ENCODE results near the gene ELAVL4. TPM values are rescaled to one million over a fixed set of nuclear protein-coding genes. Genes with fewer than 3 reads are reported as not detected.

The ELAVL4 gene
- not detected for total RNA-seq

DNA sequence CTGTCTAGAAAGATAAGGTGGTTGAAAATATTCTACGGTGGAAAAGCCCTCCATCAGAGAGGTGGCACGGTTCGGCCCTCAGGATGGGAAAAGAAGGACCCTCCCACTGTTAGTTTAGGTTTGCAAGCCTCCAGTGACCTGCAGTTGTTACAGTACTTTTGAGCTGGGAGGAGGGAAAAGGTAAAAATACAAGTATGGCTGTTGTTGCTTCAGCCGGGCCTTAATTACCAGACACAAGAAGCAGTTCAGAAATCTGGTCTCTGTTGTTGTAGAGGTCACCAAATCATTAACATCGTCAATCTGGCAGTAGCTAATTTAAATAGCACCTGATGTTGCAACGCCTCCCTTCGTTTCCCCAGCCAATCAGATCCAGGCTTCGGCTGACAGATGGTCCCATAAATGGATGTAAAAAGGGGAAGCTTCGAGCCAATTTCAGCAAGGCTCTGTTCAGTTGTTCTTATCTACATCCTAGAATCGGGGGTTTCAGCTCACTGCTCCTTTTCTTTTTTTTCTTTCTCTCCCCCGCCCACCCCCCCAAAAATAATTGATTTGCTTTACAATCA is at the start of gene ELAVL4:
Gene ELAVL4 (plus strand): TSS at position 424 of the 563 bp plus-strand sequence. CDS start 270 bp downstream, outside the sequence.
- DNase-seq = no peak
- H3K36me3 ChIP-seq = no peaks in the 10 kb centered on the region
- 43 to 46% methylated on average over 11 of the region's 11 CpGs for WGBS, 2 donors
- H3K9me3 ChIP-seq = no peaks in the 10 kb centered on the region
- intact Hi-C loops (cut with DNase I) = no loop called here
- TF ChIP-seq POLR2A (IDR thresholded peaks at IDR 0.05) = no peak
- TF ChIP-seq, protein P1, sequence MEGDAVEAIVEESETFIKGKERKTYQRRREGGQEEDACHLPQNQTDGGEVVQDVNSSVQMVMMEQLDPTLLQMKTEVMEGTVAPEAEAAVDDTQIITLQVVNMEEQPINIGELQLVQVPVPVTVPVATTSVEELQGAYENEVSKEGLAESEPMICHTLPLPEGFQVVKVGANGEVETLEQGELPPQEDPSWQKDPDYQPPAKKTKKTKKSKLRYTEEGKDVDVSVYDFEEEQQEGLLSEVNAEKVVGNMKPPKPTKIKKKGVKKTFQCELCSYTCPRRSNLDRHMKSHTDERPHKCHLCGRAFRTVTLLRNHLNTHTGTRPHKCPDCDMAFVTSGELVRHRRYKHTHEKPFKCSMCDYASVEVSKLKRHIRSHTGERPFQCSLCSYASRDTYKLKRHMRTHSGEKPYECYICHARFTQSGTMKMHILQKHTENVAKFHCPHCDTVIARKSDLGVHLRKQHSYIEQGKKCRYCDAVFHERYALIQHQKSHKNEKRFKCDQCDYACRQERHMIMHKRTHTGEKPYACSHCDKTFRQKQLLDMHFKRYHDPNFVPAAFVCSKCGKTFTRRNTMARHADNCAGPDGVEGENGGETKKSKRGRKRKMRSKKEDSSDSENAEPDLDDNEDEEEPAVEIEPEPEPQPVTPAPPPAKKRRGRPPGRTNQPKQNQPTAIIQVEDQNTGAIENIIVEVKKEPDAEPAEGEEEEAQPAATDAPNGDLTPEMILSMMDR (IDR thresholded peaks at IDR 0.05) = no peak
- no peak within 1 kb of the TSS for H3K27ac ChIP-seq
- H3K27me3 ChIP-seq = peaks cover 0 to 46% (median 3%) of the 10 kb centered on the region in 4 donors
- H3K4me1 ChIP-seq = peaks cover 0 to 5% (median 0%) of the 10 kb centered on the region in 3 donors
- no peak within 1 kb of the TSS for H3K4me3 ChIP-seq

DNA sequence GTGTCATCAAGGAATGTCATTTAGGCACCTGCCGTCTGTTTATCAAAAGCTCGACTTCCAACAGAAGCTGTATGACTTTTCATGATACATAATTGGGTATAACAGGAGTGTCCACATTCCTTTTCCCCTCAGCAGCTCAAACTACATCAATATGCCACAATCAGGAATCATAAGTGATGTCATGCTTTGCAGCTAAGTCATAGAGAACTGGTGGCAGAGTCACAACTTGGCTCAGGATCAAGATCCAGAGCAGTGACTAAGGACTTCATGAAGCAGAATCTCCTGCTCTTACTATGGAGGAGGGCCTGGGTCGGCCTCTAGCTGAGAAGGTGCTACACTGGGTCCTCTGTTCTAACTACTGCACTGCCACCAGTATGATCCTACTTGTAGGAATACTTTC is 48.4 kb upstream of the ELAVL4 start:
- H3K4me1 ChIP-seq = no peaks in the 10 kb centered on the region
- 47 to 55% methylated on average over 3 of the region's 3 CpGs for WGBS, 2 donors
- intact Hi-C loops (cut with DNase I) = no loop called here
- DNase-seq = no peak
- H3K27ac ChIP-seq = no peak overlapping the region
- H3K4me3 ChIP-seq = no peak overlapping the region
- no peaks in the 10 kb centered on the region for H3K36me3 ChIP-seq
- no peaks in the 10 kb centered on the region for H3K27me3 ChIP-seq
- TF ChIP-seq, protein P1 (IDR thresholded peaks at IDR 0.05) = no peak
- TF ChIP-seq POLR2A (IDR thresholded peaks at IDR 0.05) = no peak
- no peaks in the 10 kb centered on the region for H3K9me3 ChIP-seq

DNA sequence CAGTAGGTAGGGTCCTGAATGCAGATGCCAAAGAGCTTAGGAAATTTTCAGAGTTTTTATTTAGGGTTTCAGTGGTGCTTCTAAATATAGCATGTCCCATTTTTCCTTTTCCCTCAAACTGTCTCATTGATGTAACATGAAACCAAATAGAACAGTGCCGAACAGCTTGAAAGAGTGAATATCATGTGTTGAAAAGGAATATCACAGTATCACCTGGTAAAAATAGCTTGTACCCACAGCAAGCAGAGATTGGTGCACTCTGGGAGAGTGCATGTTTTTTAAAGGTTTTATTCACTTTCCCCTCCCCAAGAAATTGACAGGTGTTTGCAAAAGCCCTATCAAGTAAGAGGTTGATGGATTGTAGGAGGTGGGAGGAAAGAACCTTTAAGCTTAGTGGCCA is 41.9 kb upstream of the ELAVL4 start:
- WGBS, 2 donors = 32 to 38% methylated on average over 1 of the region's 1 CpG

DNA sequence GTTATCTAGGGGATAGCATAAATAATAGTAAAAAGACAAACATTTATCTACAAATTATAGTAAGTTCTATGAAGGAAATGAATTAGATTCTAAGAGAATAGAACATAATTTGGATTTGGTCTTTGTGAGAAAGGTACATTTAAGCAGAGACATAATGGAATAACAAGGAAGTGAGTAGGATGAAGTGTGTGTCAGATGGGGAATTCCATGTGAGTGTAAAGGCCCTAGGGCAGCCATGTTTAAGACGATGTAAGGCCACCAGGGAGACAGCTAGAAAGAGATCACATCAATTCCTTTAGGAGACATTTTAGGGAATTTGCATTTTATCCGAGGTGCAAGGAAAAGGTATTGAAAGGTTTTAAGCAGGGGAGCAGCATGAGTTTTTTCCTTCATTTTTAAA is 33.8 kb upstream of the ELAVL4 start:
- intact Hi-C loops (cut with DNase I) = no loop called here
- no peaks in the 10 kb centered on the region for H3K27me3 ChIP-seq
- TF ChIP-seq POLR2A (IDR thresholded peaks at IDR 0.05) = no peak
- TF ChIP-seq, protein P1 (IDR thresholded peaks at IDR 0.05) = no peak
- H3K9me3 ChIP-seq = no peaks in the 10 kb centered on the region
- H3K4me1 ChIP-seq = no peaks in the 10 kb centered on the region
- H3K27ac ChIP-seq = no peak overlapping the region
- H3K36me3 ChIP-seq = no peaks in the 10 kb centered on the region
- 56 to 60% methylated on average over 2 of the region's 2 CpGs for WGBS, 2 donors
- no peak overlapping the region for H3K4me3 ChIP-seq
- no peak for DNase-seq

More for the DNA sequence above, 41.9 kb upstream of the ELAVL4 start:
- no peak overlapping the region for H3K4me3 ChIP-seq
- TF ChIP-seq, protein P1 (IDR thresholded peaks at IDR 0.05) = no peak
- TF ChIP-seq POLR2A (IDR thresholded peaks at IDR 0.05) = no peak
- no peaks in the 10 kb centered on the region for H3K9me3 ChIP-seq
- H3K36me3 ChIP-seq = no peaks in the 10 kb centered on the region
- intact Hi-C loops (cut with DNase I) = no loop called here
- H3K27me3 ChIP-seq = no peaks in the 10 kb centered on the region
- no peaks in the 10 kb centered on the region for H3K4me1 ChIP-seq
- no peak for DNase-seq
- no peak overlapping the region for H3K27ac ChIP-seq

DNA sequence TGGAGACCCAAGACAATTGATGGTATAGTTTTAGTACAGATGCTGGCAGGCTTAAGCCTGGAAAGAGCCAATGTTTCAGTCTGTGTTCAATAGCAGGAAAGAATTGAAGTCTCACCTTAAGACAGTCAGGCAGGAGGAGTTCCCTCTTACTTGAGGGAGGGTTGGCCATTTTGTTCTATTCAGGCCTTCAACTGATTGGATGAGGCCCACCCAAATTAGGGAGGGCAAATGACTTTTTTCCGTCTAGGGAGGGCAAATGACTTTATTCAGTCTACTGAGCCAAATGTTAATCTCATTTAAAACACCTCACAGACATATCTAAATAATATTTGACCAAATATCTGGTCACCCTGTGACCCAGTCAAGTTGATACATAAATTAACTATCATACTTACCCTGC is 31.4 kb upstream of the ELAVL4 start:
- no peak overlapping the region for H3K27ac ChIP-seq
- H3K36me3 ChIP-seq = no peaks in the 10 kb centered on the region
- H3K4me1 ChIP-seq = no peaks in the 10 kb centered on the region
- WGBS, 2 donors = 65 to 67% methylated on average over 1 of the region's 1 CpG
- H3K9me3 ChIP-seq = no peaks in the 10 kb centered on the region
- no peak for DNase-seq
- H3K27me3 ChIP-seq = no peaks in the 10 kb centered on the region
- no peak overlapping the region for H3K4me3 ChIP-seq
- intact Hi-C loops (cut with DNase I) = no loop called here
- TF ChIP-seq, protein P1 (IDR thresholded peaks at IDR 0.05) = no peak
- no peak for TF ChIP-seq POLR2A (IDR thresholded peaks at IDR 0.05)
